Spleen (tissue), 7 donors: ENCODE results near the gene EPHB2.

Experiments used
- CTCF ChIP-seq, 11 experiments: fragments of 200-600 bp in 7 of 11; fragments of 450-650 bp in 4 of 11; sonication (generic) in 4 of 11; IDR thresholded peaks in 8 of 11; conservative IDR thresholded peaks in 3 of 11; 1 replicate in 7 of 11; 2 replicates in 4 of 11; pipeline versions ENCODE4 v1.4.0 to v1.8.0; 2016 to 2021; ENCODE audit warnings: antibody characterized with exemption in 11 of 11, inconsistent platforms in 4 of 11, mild to moderate bottlenecking in 1 of 11
- POLR2AphosphoS5 ChIP-seq, 3 donors: sonication (generic); formaldehyde crosslinking; IDR thresholded peaks; one replicate each; pipeline ENCODE4 v1.5.1; 2017; ENCODE audit warnings: antibody characterized with exemption in 3 of 3
- donor health status: DM: no; HTN: no; CAD: no; lungs with moderate emphysema.
- donor health status: DM: no; HTN: no; CAD: no.
- donor health status: DM: no; HTN: no; CAD: no.

GRCh38 chr1:22860883-22861385, 150.3 kb downstream of the EPHB2 start:
- no peak for TF ChIP-seq POLR2AphosphoS5 (IDR thresholded peaks at IDR 0.05)
- TF ChIP-seq CTCF (IDR thresholded peaks at IDR 0.05 in 8 of 11, conservative IDR thresholded peaks at IDR 0.05 in 3 of 11), result no peak
